Astrocyte of the spinal cord (primary cell): ENCODE measurements around the gene KRT72.

Experiments
- DNase-seq: peaks from one replicate; pipeline ENCODE4 v3.0.0; 2011; ENCODE audit warnings: low read depth, low spot score
- H3K4me3 ChIP-seq: 2 replicates; pipeline ENCODE4 v1.5.1; 2011; ENCODE audit warnings: low read depth, mild to moderate bottlenecking, low read length, moderate library complexity
- in situ Hi-C: cut with HindIII; loops from 2 replicates; pipeline ENCODE4 v1.10.0; 2017; ENCODE audit warnings: low sequenced_read_pairs
- TF ChIP-seq, protein P1 (sequence below): IDR thresholded peaks from 2 replicates; pipeline ENCODE4 v1.5.1; 2012; ENCODE audit warnings: low read depth, mild to moderate bottlenecking, low read length, inconsistent platforms

The KRT72 gene

DNA sequence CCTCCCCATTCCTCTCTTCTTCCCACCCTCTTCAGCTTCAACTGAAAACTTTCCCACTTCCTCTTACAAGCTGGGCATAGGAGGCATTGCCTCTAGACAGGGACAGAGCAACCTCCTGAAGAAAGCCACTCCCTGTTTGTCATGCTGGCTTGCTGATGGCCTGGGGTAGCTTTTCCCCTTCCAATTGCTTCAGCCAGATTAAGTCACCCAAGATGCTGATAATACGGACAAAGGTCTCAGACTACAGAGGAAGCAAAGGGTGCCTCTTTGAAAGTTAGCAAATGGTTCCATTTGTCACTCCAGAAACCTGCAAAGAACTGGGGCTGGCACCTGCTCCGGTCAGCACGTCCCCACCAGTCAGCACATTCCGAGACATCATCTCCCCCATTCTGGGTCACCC, 44.7 kb upstream of the KRT72 start:
- H3K4me3 ChIP-seq, result no peak overlapping the region
- TF ChIP-seq, protein P1, sequence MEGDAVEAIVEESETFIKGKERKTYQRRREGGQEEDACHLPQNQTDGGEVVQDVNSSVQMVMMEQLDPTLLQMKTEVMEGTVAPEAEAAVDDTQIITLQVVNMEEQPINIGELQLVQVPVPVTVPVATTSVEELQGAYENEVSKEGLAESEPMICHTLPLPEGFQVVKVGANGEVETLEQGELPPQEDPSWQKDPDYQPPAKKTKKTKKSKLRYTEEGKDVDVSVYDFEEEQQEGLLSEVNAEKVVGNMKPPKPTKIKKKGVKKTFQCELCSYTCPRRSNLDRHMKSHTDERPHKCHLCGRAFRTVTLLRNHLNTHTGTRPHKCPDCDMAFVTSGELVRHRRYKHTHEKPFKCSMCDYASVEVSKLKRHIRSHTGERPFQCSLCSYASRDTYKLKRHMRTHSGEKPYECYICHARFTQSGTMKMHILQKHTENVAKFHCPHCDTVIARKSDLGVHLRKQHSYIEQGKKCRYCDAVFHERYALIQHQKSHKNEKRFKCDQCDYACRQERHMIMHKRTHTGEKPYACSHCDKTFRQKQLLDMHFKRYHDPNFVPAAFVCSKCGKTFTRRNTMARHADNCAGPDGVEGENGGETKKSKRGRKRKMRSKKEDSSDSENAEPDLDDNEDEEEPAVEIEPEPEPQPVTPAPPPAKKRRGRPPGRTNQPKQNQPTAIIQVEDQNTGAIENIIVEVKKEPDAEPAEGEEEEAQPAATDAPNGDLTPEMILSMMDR, result no peak
- in situ Hi-C loops, result no loop called here
- no peak for DNase-seq

DNA sequence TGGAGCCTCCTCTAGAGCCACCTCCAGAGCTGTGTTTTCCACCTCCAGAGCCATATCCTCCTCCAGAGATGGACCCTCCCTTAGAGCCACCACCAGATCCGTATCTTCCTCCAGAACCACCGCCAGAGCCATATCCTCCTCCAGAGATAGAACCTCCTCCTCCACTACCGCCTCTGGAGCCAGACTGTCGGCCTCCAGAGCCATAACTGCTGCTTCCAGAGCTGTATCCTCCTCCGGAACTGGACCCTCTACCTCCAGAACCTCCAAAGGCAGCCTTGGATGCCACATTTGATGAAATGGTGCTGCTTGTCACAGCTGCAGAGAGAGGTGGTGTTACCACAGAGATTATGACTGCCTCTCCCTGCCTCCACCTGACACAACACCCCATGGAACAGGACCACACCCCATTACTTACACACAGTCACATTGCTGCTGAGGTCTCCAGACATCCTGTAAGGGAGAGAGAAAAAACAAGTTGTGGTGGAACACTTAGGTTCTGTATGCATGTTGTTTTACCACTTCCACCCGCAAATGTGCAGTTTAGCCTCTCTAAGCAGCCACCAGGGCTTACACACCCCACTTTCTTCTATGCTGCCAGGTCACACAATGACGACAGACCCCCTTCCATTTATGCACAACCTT, 44.0 kb upstream of the KRT72 start:
- H3K4me3 ChIP-seq, result no peak overlapping the region
- DNase-seq, result no peak
- TF ChIP-seq, protein P1, result no peak
- in situ Hi-C loops, result no loop called here

DNA sequence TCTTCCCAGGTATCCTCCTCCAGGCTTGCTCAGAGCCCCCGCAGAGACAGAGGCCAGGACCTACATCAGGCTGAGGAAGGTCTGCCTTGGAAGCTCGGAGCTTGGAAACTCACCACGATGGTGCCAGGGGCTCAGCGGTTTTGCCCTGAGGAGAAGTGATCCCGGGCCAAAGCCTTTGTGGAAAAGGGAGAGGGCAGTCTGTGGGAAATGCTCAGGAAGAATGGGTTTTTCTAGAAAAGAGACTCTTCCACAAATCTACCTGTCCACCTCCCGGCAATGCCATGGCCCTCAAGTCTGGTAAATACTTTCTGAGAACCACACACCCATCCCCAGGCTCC, 42.8 kb upstream of the KRT72 start:
- no peak overlapping the region for H3K4me3 ChIP-seq
- in situ Hi-C loops, result no loop called here
- DNase-seq, result no peak
- TF ChIP-seq, protein P1, result no peak

DNA sequence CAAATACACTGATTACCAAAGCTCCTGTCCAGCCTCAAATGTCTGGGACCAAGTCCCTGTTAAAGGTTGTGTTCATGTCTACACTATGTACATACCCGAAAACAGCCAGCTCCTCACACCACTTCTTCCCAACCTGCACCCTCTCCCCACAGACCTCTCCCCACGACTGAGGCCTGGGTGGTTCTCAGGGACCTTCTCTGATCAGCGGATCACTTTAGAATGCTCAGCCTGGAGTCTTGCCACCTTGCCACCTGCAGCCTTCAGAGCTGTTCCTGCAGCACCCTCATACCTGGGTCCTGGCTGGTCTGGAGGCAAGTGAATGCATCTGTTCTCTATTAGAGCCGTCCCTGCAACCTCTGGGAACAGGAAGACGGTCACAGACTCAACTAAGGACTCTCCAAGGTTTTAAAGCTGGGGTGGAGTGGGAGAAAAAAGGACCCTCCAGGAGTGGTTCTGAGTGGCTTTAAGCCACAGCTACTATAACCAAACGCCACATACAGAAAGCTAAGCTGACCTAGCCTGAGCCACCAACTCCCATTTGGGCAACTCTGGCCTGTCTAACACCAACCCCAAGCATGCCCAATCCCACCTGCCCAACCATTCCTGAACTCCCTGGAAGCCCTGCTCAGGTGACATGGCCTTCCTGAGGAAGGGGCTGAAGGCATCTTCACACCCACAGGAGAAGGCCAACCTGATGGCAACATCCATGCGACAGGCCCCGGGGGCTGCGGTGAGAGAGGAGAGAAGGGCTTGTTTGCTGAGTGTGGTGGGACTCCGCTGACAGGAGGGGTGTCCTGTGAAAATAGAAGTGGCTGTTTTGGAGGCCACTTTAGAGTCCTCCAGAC, 42.2 kb upstream of the KRT72 start:
- DNase-seq, result no peak
- in situ Hi-C loops, result no loop called here

DNA sequence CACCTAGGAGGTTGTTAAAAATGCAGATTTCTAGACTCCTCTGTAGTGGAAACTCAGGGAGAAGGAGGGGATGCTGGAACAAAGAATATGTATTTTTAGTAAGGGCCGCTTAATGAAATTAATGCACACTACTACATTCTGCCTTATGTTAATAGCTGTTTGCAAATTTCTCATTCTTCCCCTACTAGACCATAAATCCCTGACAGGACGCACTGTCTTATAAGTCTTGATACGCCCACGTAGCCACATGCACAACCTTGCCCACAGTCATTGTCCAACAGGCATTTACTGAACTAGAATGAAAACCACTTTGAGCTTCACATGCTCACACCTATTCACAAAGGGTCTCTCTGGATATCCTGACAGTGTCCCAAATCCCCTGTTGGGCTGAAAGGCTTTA, 40.2 kb upstream of the KRT72 start:
- in situ Hi-C loops, result no loop called here
- H3K4me3 ChIP-seq, result no peak overlapping the region
- TF ChIP-seq, protein P1, result no peak
- no peak for DNase-seq

More for the DNA sequence above, 42.2 kb upstream of the KRT72 start:
- H3K4me3 ChIP-seq, result no peak overlapping the region
- TF ChIP-seq, protein P1, result no peak

DNA sequence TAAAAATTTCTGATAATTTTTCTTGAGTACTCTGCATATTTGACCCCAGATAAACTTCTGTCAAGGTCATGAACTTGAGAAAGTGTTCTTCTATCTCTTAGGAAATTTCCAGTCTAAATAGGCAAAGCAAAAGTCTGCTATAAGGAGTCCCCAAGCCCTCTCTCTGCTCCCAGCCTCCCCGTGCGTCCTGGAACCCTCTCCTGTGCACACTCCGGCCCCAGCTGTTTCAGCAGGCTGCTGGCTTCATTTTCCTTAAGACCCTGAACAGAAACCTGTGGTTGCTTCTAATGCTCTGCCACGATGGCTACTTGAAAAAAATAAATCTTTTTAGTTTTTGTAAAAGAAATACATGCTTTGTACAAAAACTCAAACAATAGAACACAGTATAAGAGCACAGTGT, 36.0 kb upstream of the KRT72 start:
- no peak overlapping the region for H3K4me3 ChIP-seq
- in situ Hi-C loops, result no loop called here
- TF ChIP-seq, protein P1, result no peak
- DNase-seq, result no peak
